Measurements from ENCODE around the gene ARMC8. TPM values are rescaled to one million over a fixed set of nuclear protein-coding genes. Genes with fewer than 3 reads are reported as not detected.

ARMC8 gene
- total RNA-seq, 2 experiments from 2014 or later: 48.8 to 57.1 TPM

DNA sequence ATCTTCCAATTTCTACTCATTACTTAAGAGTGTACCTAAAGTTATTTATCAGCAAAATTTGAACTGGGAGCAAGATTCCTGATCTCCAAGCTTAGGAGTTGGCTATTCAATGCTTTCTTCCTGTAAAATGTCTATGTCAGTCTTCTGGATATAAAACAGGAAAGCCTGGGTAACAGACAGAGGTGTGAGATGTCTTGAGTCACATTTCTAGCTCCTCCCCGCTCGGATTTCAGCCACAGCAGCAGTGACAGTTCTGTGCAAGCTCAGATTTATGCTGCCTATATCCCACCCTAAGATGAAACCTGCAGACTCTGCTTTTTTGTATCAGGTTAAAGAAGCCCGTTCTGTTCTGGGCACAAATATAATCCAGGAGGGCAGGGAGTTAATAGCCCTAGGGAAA lies 2.1 kb upstream of the ARMC8 start:
- no peak overlapping the region for H2AFZ ChIP-seq (ENCODE audit: low read length)
- H4K20me1 ChIP-seq (ENCODE audit: insufficient read depth, low read length): peaks cover 20% of the 10 kb centered on the region
- peaks cover 24% of the 10 kb centered on the region for H3K79me2 ChIP-seq (ENCODE audit: insufficient read depth, low read depth, low read length)
- intact Hi-C loops (cut with micrococcal nuclease; ENCODE audit: unreplicated experiment): loop anchor here (5.0 to 10.0 kb wide), 3 partner anchors 230 to 732 kb away; no protein-coding TSS in a partner anchor
- H3K9me3 ChIP-seq (ENCODE audit: low read length): no peaks in the 10 kb centered on the region
- H3K36me3 ChIP-seq (ENCODE audit: insufficient read depth, low read length): peaks cover 8% of the 10 kb centered on the region
- ChIA-PET CTCF (ENCODE audit: unreplicated experiment) (no interaction called here), POLR2A (interaction anchor here (0.5 to 2.0 kb wide), 3 partner anchors 11 to 1191 kb away, joined by 3 to 13 read pairs (median 3); partner anchors contain the start of gene DBR1)
- H3K27ac ChIP-seq (ENCODE audit: low read depth, low read length, poor library complexity, severe bottlenecking): no peak overlapping the region
- DNase-seq (ENCODE audit: low spot score): no peak
- no TSS peak for BruUV-seq (replicated peaks)
- no peaks in the 10 kb centered on the region for H3K9me2 ChIP-seq (ENCODE audit: insufficient read depth, low read length)
- TF ChIP-seq, protein P1, sequence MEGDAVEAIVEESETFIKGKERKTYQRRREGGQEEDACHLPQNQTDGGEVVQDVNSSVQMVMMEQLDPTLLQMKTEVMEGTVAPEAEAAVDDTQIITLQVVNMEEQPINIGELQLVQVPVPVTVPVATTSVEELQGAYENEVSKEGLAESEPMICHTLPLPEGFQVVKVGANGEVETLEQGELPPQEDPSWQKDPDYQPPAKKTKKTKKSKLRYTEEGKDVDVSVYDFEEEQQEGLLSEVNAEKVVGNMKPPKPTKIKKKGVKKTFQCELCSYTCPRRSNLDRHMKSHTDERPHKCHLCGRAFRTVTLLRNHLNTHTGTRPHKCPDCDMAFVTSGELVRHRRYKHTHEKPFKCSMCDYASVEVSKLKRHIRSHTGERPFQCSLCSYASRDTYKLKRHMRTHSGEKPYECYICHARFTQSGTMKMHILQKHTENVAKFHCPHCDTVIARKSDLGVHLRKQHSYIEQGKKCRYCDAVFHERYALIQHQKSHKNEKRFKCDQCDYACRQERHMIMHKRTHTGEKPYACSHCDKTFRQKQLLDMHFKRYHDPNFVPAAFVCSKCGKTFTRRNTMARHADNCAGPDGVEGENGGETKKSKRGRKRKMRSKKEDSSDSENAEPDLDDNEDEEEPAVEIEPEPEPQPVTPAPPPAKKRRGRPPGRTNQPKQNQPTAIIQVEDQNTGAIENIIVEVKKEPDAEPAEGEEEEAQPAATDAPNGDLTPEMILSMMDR (conservative IDR thresholded peaks at IDR 0.05; ENCODE audit: low read length): no peak
- no peak for TF ChIP-seq EZH2phosphoT487 (IDR thresholded peaks at IDR 0.05; ENCODE audit: borderline replicate concordance, low read depth, low read length)
- H3K4me2 ChIP-seq (ENCODE audit: low read length): no peak overlapping the region
- H3K4me3 ChIP-seq (ENCODE audit: low read depth, low read length, poor library complexity, severe bottlenecking): no peak overlapping the region
- H3K4me1 ChIP-seq (ENCODE audit: insufficient read depth, low read length, poor library complexity, severe bottlenecking): peaks cover 22% of the 10 kb centered on the region

DNA sequence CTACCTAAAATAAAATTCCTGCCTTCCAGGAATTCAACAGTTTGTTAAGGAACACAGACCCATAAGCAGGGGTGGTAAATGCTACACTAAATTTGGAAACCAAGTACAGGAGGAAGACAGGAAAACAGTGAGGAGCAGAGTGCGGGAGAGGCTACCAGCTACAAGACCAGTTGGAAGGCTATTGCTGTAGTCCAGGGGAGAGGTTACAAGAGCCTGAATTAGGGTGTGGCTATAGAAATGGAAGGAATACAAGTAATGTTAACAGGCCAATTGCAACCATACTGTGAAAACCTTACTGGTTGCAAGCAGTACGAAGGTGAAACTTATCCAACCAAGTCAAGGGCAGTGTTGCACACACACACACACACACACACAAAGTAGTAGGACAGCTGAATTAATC lies 880 bp upstream of the ARMC8 start:
- ChIA-PET CTCF (ENCODE audit: unreplicated experiment) (interaction anchor here (0.8 kb wide), 1 partner anchor 737 kb away, joined by 3 read pairs; no protein-coding TSS in a partner anchor), POLR2A (interaction anchor here (0.7 to 2.0 kb wide), 4 partner anchors 9 to 164 kb away, joined by 3 to 13 read pairs (median 5); partner anchors contain the start of gene DBR1)
- peaks cover 18% of the 10 kb centered on the region for H3K36me3 ChIP-seq (ENCODE audit: insufficient read depth, low read length)
- H3K9me3 ChIP-seq (ENCODE audit: low read length): no peaks in the 10 kb centered on the region
- BruUV-seq (replicated peaks): no TSS peak
- no peak for DNase-seq (ENCODE audit: low spot score)
- peaks cover 20% of the 10 kb centered on the region for H4K20me1 ChIP-seq (ENCODE audit: insufficient read depth, low read length)
- H3K4me1 ChIP-seq (ENCODE audit: insufficient read depth, low read length, poor library complexity, severe bottlenecking): peaks cover 23% of the 10 kb centered on the region
- H3K4me3 ChIP-seq (ENCODE audit: low read depth, low read length, poor library complexity, severe bottlenecking): peak overlapping the region; percentile 96
- no peaks in the 10 kb centered on the region for H3K9me2 ChIP-seq (ENCODE audit: insufficient read depth, low read length)
- TF ChIP-seq, protein P1 (conservative IDR thresholded peaks at IDR 0.05; ENCODE audit: low read length): no peak
- no peak for TF ChIP-seq EZH2phosphoT487 (IDR thresholded peaks at IDR 0.05; ENCODE audit: borderline replicate concordance, low read depth, low read length)
- H2AFZ ChIP-seq (ENCODE audit: low read length): peak overlapping the region; percentile 96
- intact Hi-C loops (cut with micrococcal nuclease; ENCODE audit: unreplicated experiment): loop anchor here (5.0 to 10.0 kb wide), 3 partner anchors 229 to 731 kb away; no protein-coding TSS in a partner anchor
- H3K79me2 ChIP-seq (ENCODE audit: insufficient read depth, low read depth, low read length): peaks cover 35% of the 10 kb centered on the region
- H3K27ac ChIP-seq (ENCODE audit: low read depth, low read length, poor library complexity, severe bottlenecking): no peak overlapping the region
- H3K4me2 ChIP-seq (ENCODE audit: low read length): peak overlapping the region; percentile 99

DNA sequence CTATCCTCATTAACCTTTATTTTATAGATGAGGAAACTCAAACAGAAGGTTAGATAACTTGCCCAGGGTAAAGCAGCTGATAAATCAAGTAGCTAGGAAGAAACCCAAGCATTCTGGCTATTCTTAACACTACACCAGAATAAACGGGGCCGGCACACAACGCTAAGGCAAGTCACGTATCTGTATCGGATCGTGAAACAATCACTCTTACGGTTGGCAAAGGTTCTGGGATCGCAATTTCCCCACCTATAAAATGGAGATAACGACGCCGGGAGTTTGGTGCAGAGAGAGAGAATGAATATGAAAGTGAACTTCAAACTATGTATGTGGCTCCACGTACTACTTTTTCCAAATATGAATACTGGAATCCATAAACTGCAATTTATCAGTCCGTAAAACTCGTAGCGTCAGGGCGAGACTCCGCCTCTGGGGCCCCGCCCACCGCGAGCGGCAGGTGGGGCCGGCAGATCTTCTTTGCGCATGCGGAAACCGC lies 252 bp upstream of the ARMC8 start:
- Histone ChIP-seq H3K4me3 (ENCODE audit: low read depth, low read length, poor library complexity, severe bottlenecking) (peak overlapping the region; percentile 96), H3K4me1 (ENCODE audit: insufficient read depth, low read length, poor library complexity, severe bottlenecking) (peaks cover 23% of the 10 kb centered on the region), H3K36me3 (ENCODE audit: insufficient read depth, low read length) (peaks cover 24% of the 10 kb centered on the region), H4K20me1 (ENCODE audit: insufficient read depth, low read length) (peaks cover 20% of the 10 kb centered on the region), H3K27ac (ENCODE audit: low read depth, low read length, poor library complexity, severe bottlenecking) (peak overlapping the region; percentile 52), H3K4me2 (ENCODE audit: low read length) (peak overlapping the region; percentile 99), H3K79me2 (ENCODE audit: insufficient read depth, low read depth, low read length) (peaks cover 42% of the 10 kb centered on the region), H2AFZ (ENCODE audit: low read length) (peak overlapping the region; percentile 96), H3K9me3 (ENCODE audit: low read length) (no peaks in the 10 kb centered on the region), H3K9me2 (ENCODE audit: insufficient read depth, low read length) (no peaks in the 10 kb centered on the region)
- TF ChIP-seq, protein P1 (conservative IDR thresholded peaks at IDR 0.05; ENCODE audit: low read length): no peak
- no peak for TF ChIP-seq EZH2phosphoT487 (IDR thresholded peaks at IDR 0.05; ENCODE audit: borderline replicate concordance, low read depth, low read length)
- intact Hi-C loops (cut with micrococcal nuclease; ENCODE audit: unreplicated experiment): loop anchor here (5.0 to 10.0 kb wide), 3 partner anchors 228 to 730 kb away; no protein-coding TSS in a partner anchor
- POLR2A ChIA-PET: interaction anchor here (0.6 to 2.0 kb wide), 5 partner anchors 10 to 400 kb away, joined by 3 to 13 read pairs (median 5); partner anchors contain the start of gene DBR1
- CTCF ChIA-PET (ENCODE audit: unreplicated experiment): interaction anchor here (0.6 to 0.8 kb wide), 2 partner anchors 90 to 736 kb away, joined by 3 read pairs; no protein-coding TSS in a partner anchor
- peak; percentile 92 for DNase-seq (ENCODE audit: low spot score)
- no TSS peak for BruUV-seq (replicated peaks)
